ENCODE results near the gene PFKFB4.

- TF ChIP-seq ZNF274 (IDR thresholded peaks at IDR 0.05; ENCODE audit: low read depth, low read length): no peak
- TF ChIP-seq YY1 (IDR thresholded peaks at IDR 0.05; ENCODE audit: insufficient read depth, insufficient read length): no peak
- no peak for TF ChIP-seq SUZ12 (IDR thresholded peaks at IDR 0.05; ENCODE audit: extremely low read depth, insufficient read depth, insufficient read length)
Measured at GRCh38 chr3:48568476-48568875, 11.9 kb upstream of the PFKFB4 start.

Measured in NT2/D1 (cell line).